HEK293 (cell line): ENCODE measurements around the gene FTCD.

Experiments
- CTCF ChIA-PET: fragments of 350-600 bp; formaldehyde crosslinking; extraction: SDS; loops from one replicate; lab custom pipeline; 2021; ENCODE audit warnings: antibody characterized with exemption; lab: Yijun Ruan, JAX
- POLR2A ChIA-PET: fragments of 300-600 bp; formaldehyde crosslinking; extraction: SDS; loops from one replicate; lab custom pipeline; 2020; ENCODE audit warnings: antibody characterized with exemption, inconsistent platforms; lab: Yijun Ruan, JAX
- H3K27ac ChIP-seq: fragments of 200-500 bp; sonication (Bioruptor generic); 2 replicates; pipeline ENCODE4 v1.5.1; 2014; ENCODE audit warnings: low read depth, low read length, control low read depth, inconsistent platforms; ENCODE audit errors: extremely low read depth
- H3K36me3 ChIP-seq, 2 experiments: fragments of 200-500 bp in 1 of 2; sonication (Bioruptor generic) in 1 of 2; 1 replicate in 1 of 2; 2 replicates in 1 of 2; pipeline ENCODE4 v1.5.1; 2014 to 2017; ENCODE audit warnings: inconsistent platforms in 2 of 2, low read length in 2 of 2; ENCODE audit not compliant: control insufficient read depth in 2 of 2, insufficient read depth in 1 of 2
- H3K4me1 ChIP-seq: fragments of 200-500 bp; sonication (Bioruptor generic); 2 replicates; pipeline ENCODE4 v1.5.1; 2014; ENCODE audit warnings: mild to moderate bottlenecking, low read length, inconsistent platforms; ENCODE audit not compliant: control insufficient read depth, insufficient read depth
- H3K4me3 ChIP-seq: 2 replicates; pipeline ENCODE4 v1.5.1; 2011; ENCODE audit warnings: low read depth, mild to moderate bottlenecking, control low read depth, low read length, moderate library complexity
- H3K9me3 ChIP-seq: fragments of 200-500 bp; sonication (Bioruptor generic); 2 replicates; pipeline ENCODE4 v1.5.1; 2014; ENCODE audit warnings: low read depth, low read length, inconsistent platforms; ENCODE audit not compliant: control insufficient read depth, insufficient read depth
- ELK4 ChIP-seq: IDR thresholded peaks from 2 replicates; pipeline ENCODE4 v1.6.1; 2011; ENCODE audit warnings: mild to moderate bottlenecking, low read depth, low read length, borderline replicate concordance
- KLF16 ChIP-seq: fragments of 450-650 bp; formaldehyde crosslinking; IDR thresholded peaks from 2 replicates; pipeline ENCODE4 v1.5.1; 2017; ENCODE audit warnings: missing biosample characterization, missing genetic modification characterization
- OVOL3 ChIP-seq: fragments of 450-650 bp; formaldehyde crosslinking; IDR thresholded peaks from 2 replicates; pipeline ENCODE4 v1.5.1; 2016; ENCODE audit warnings: missing biosample characterization, missing genetic modification characterization
- PRDM2 ChIP-seq: fragments of 450-650 bp; formaldehyde crosslinking; IDR thresholded peaks from 2 replicates; pipeline ENCODE4 v1.5.1; 2016; ENCODE audit warnings: missing biosample characterization, missing genetic modification characterization, borderline replicate concordance
- TCF7L2 ChIP-seq: IDR thresholded peaks from 2 replicates; pipeline ENCODE4 v1.6.1; 2011; ENCODE audit warnings: low read depth, mild to moderate bottlenecking, inconsistent platforms, low read length, moderate library complexity, borderline replicate concordance
- ZBTB26 ChIP-seq: fragments of 450-650 bp; formaldehyde crosslinking; optimal IDR thresholded peaks from 2 replicates; pipeline ENCODE3; 2016; ENCODE audit warnings: missing biosample characterization, mild to moderate bottlenecking, missing genetic modification characterization
- ZBTB49 ChIP-seq: fragments of 450-650 bp; formaldehyde crosslinking; IDR thresholded peaks from 2 replicates; pipeline ENCODE4 v1.5.1; 2016; ENCODE audit warnings: missing biosample characterization, missing genetic modification characterization, low read depth
- ZBTB8A ChIP-seq: fragments of 450-650 bp; formaldehyde crosslinking; IDR thresholded peaks from 2 replicates; pipeline ENCODE4 v1.5.1; 2016; ENCODE audit warnings: missing biosample characterization, missing genetic modification characterization
- ZNF10 ChIP-seq: fragments of 450-650 bp; formaldehyde crosslinking; IDR thresholded peaks from 2 replicates; pipeline ENCODE4 v1.5.1; 2017; ENCODE audit warnings: missing biosample characterization, missing genetic modification characterization
- ZNF132 ChIP-seq: fragments of 450-650 bp; formaldehyde crosslinking; IDR thresholded peaks from 2 replicates; pipeline ENCODE4 v1.5.1; 2017; ENCODE audit warnings: missing biosample characterization, missing genetic modification characterization, borderline replicate concordance
- ZNF350 ChIP-seq: fragments of 450-650 bp; formaldehyde crosslinking; IDR thresholded peaks from 2 replicates; pipeline ENCODE4 v1.5.0; 2017; ENCODE audit warnings: missing biosample characterization, mild to moderate bottlenecking, missing genetic modification characterization
- ZNF391 ChIP-seq: fragments of 450-650 bp; formaldehyde crosslinking; IDR thresholded peaks from 2 replicates; pipeline ENCODE4 v1.5.1; 2016; ENCODE audit warnings: low read depth, missing biosample characterization, missing genetic modification characterization, borderline replicate concordance
- ZNF473 ChIP-seq: fragments of 450-650 bp; formaldehyde crosslinking; IDR thresholded peaks from 2 replicates; pipeline ENCODE4 v1.5.1; 2017; ENCODE audit warnings: missing biosample characterization, missing genetic modification characterization
- ZNF560 ChIP-seq: fragments of 450-650 bp; formaldehyde crosslinking; IDR thresholded peaks from 2 replicates; pipeline ENCODE4 v1.5.1; 2017; ENCODE audit warnings: missing biosample characterization, missing genetic modification characterization, borderline replicate concordance
- ZNF610 ChIP-seq: fragments of 450-650 bp; formaldehyde crosslinking; IDR thresholded peaks from 2 replicates; pipeline ENCODE4 v1.5.1; 2016; ENCODE audit warnings: missing biosample characterization, missing genetic modification characterization, borderline replicate concordance
- ZNF639 ChIP-seq: fragments of 450-650 bp; formaldehyde crosslinking; IDR thresholded peaks from 2 replicates; pipeline ENCODE4 v1.5.1; 2016; ENCODE audit warnings: missing biosample characterization, missing genetic modification characterization
- ZNF747 ChIP-seq: fragments of 450-650 bp; formaldehyde crosslinking; IDR thresholded peaks from 2 replicates; pipeline ENCODE4 v1.5.1; 2016; ENCODE audit warnings: missing biosample characterization, missing genetic modification characterization
- ZNF830 ChIP-seq: fragments of 450-650 bp; IDR thresholded peaks from 2 replicates; pipeline ENCODE4 v1.5.0; 2018; ENCODE audit warnings: missing biosample characterization, missing genetic modification characterization, low read depth, mild to moderate bottlenecking, moderate library complexity
- ZSCAN30 ChIP-seq: fragments of 450-650 bp; IDR thresholded peaks from 2 replicates; pipeline ENCODE4 v1.5.1; 2018; ENCODE audit warnings: missing biosample characterization, mild to moderate bottlenecking, missing genetic modification characterization, moderate library complexity

FTCD gene

GRCh38 chr21:46160907-46161632 is 5.7 kb upstream of the FTCD start (continued):
- TF ChIP-seq ZBTB49 (tag by site-specific recombination) (no peak), ZNF350 (tag by site-specific recombination) (no peak), ZNF747 (tag by site-specific recombination) (no peak), PRDM2 (tag by site-specific recombination) (no peak), ZSCAN30 (tag by site-specific recombination) (no peak), ZNF10 (tag by site-specific recombination) (no peak), ZNF610 (tag by site-specific recombination) (no peak), ZNF830 (tag by site-specific recombination) (no peak), ZBTB8A (tag by site-specific recombination) (no peak), TCF7L2 (no peak)

- no peak overlapping the region for H3K27ac ChIP-seq
- no peaks in the 10 kb centered on the region for H3K9me3 ChIP-seq
- no peak overlapping the region for H3K4me3 ChIP-seq
- no peaks in the 10 kb centered on the region for H3K36me3 ChIP-seq
- CTCF ChIA-PET = no interaction called here
- H3K4me1 ChIP-seq = no peaks in the 10 kb centered on the region
- POLR2A ChIA-PET = no interaction called here
- TF ChIP-seq ELK4 (no peak), ZNF132 (tag by site-specific recombination) (no peak), ZNF391 (tag by site-specific recombination) (no peak), ZNF560 (tag by site-specific recombination) (no peak), OVOL3 (tag by site-specific recombination) (no peak), KLF16 (no peak), ZBTB26 (tag by site-specific recombination) (no peak), ZNF473 (tag by site-specific recombination) (no peak), ZNF639 (no peak)
Measured at GRCh38 chr21:46160657-46160906, 5.2 kb upstream of the FTCD start.
